PFSK-1 (cell line): Measurements from ENCODE around the gene UXS1.

Source experiments
- POLR2AphosphoS5 ChIP-seq: IDR thresholded peaks from 2 replicates; pipeline ENCODE4 v1.6.1; 2012; ENCODE audit warnings: low read depth, mild to moderate bottlenecking, control low read depth, low read length, moderate library complexity
- SIN3A ChIP-seq: IDR thresholded peaks from 2 replicates; pipeline ENCODE4 v1.6.1; 2012; ENCODE audit warnings: mild to moderate bottlenecking, low read length, moderate library complexity, borderline replicate concordance; ENCODE audit not compliant: insufficient read depth
- TAF1 ChIP-seq: IDR thresholded peaks from 2 replicates; pipeline ENCODE4 v1.6.1; 2012; ENCODE audit warnings: low read length, control low read depth, borderline replicate concordance; ENCODE audit not compliant: insufficient read depth

GRCh38 chr2:106219813-106220212, 25.7 kb upstream of the UXS1 start:
- no peak for TF ChIP-seq TAF1
- TF ChIP-seq SIN3A, result no peak
- no peak for TF ChIP-seq POLR2AphosphoS5
